ENCODE data around the gene EXD3.

Gene EXD3

GRCh38 chr9:137456864-137457405 lies 34.0 kb upstream of the EXD3 start:
- DNase-seq (ENCODE audit: insufficient read length, low spot score) (no peak), FAIRE-seq (no peak)
- TF ChIP-seq, protein P1, sequence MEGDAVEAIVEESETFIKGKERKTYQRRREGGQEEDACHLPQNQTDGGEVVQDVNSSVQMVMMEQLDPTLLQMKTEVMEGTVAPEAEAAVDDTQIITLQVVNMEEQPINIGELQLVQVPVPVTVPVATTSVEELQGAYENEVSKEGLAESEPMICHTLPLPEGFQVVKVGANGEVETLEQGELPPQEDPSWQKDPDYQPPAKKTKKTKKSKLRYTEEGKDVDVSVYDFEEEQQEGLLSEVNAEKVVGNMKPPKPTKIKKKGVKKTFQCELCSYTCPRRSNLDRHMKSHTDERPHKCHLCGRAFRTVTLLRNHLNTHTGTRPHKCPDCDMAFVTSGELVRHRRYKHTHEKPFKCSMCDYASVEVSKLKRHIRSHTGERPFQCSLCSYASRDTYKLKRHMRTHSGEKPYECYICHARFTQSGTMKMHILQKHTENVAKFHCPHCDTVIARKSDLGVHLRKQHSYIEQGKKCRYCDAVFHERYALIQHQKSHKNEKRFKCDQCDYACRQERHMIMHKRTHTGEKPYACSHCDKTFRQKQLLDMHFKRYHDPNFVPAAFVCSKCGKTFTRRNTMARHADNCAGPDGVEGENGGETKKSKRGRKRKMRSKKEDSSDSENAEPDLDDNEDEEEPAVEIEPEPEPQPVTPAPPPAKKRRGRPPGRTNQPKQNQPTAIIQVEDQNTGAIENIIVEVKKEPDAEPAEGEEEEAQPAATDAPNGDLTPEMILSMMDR (IDR thresholded peaks at IDR 0.05; ENCODE audit: insufficient read depth, missing control alignments), result no peak

DNA sequence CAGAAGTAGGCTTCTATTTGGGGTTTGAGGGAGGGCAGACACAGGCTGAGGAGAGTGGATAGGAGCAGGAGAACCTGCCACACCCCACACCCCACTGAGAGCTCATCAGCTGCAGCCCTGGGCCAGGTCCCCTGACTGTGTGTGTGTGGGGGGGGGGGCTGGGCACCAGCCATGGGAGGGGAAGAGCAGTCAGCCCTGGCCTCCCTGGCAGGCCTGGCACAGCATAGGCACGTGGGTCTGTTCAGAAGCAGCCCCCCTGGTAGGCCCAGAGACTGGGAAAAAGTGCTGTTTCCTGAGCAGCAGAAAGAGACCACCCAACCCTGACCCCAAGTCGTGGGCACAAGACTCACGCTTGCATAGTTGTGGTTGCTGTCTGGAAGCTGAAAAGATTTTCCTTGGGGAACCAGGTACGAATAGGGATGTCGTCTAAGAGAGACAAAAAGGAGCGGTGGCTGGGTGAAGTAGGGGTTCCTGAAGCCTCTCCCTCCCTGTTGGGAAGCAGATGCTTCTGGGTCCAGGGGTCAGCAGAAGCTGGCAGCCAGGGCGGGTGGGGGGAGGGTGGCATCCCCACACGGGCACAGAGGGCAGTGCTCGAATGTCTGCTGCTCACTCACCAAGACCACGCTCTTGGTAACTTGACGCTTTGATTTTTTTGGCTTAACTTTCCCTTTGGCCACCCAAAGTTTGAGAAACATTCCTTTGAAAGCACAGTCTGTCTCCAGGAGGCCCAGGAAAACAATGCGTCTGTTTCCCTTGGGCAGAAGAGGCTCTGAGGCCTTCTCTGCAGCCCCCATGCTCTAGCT lies 33.3 kb upstream of the EXD3 start:
- FAIRE-seq (no peak), DNase-seq (ENCODE audit: insufficient read length, low spot score) (no peak)
- TF ChIP-seq, protein P1 (IDR thresholded peaks at IDR 0.05; ENCODE audit: insufficient read depth, missing control alignments), result no peak

GRCh38 chr9:137455359-137455991 lies 32.5 kb upstream of the EXD3 start:
- TF ChIP-seq, protein P1 (IDR thresholded peaks at IDR 0.05; ENCODE audit: insufficient read depth, missing control alignments), result no peak
- FAIRE-seq (no peak), DNase-seq (ENCODE audit: insufficient read length, low spot score) (no peak)

- FAIRE-seq (no peak), DNase-seq (ENCODE audit: insufficient read length, low spot score) (no peak)
Measured at GRCh38 chr9:137454597-137455358, 31.8 kb upstream of the EXD3 start.

GRCh38 chr9:137454145-137454596 lies 31.2 kb upstream of the EXD3 start:
- TF ChIP-seq, protein P1 (IDR thresholded peaks at IDR 0.05; ENCODE audit: insufficient read depth, missing control alignments), result no peak
- FAIRE-seq (no peak), DNase-seq (ENCODE audit: insufficient read length, low spot score) (no peak)

More at GRCh38 chr9:137454597-137455358, 31.8 kb upstream of the EXD3 start:
- TF ChIP-seq, protein P1 (IDR thresholded peaks at IDR 0.05; ENCODE audit: insufficient read depth, missing control alignments), result no peak

GRCh38 chr9:137453643-137454081 lies 30.7 kb upstream of the EXD3 start:
- no peak for FAIRE-seq
- DNase-seq (ENCODE audit: insufficient read length, low spot score), result peak; percentile 63
- TF ChIP-seq, protein P1 (IDR thresholded peaks at IDR 0.05; ENCODE audit: insufficient read depth, missing control alignments), result no peak
